Raji (cell line): ENCODE data around the gene SYT12.

Source experiments
- POLR2A ChIP-seq: IDR thresholded peaks from 2 replicates; pipeline ENCODE4 v1.6.1; 2011; ENCODE audit warnings: low read depth, low read length, control low read depth; ENCODE audit not compliant: insufficient read depth

Gene SYT12

GRCh38 chr11:67056267-67057204 lies 33.6 kb downstream of the SYT12 start, which contains the start of gene RHOD:
Gene RHOD (plus strand): TSS chr11:67056847. CDS start chr11:67056903, 56 bp downstream.
- TF ChIP-seq POLR2A, result no peak

DNA sequence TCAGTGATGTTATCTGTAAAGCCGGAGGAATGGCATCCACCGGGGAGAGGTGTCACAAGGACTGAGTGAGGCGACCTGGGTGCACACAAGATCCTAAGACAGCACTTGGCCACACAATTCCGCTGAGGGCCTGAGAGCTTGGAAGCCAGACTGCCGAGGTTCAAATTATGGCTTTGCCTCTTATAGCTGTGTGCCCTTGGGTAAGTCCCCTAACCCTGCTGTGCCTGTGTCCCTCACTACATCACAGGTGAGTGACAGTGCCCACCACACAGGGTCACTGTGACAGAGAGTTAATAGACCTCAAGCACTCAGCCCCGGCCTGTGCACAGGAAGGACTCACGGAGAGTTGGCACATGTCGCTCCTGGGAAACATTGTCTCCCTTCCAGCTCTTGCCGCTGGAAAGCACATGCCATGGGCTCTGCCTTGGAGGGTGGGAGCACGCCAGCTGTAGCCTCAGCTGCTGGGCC lies 34.3 kb downstream of the SYT12 start:
- no peak for TF ChIP-seq POLR2A

DNA sequence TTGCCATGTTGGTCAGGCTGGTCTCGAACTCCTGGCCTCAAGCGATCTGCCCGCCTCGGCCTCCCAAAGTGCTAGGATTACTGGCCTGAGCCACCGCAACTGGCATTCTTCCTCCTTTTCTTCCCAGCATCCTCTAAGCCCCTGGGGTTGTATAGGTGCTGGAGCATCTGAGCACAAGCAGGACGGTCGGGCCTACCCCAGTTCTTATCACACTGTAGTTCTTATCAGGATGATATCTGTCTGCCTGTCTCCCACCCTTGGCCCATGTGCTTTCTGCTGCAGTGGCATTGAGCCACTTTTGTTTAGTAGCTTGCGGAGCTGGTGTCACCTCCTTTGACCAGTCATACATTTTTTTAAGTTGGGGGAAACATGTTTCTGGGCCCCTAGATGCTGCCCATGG lies 35.6 kb downstream of the SYT12 start:
- TF ChIP-seq POLR2A, result no peak

GRCh38 chr11:67059671-67060070 lies 36.7 kb downstream of the SYT12 start:
- TF ChIP-seq POLR2A, result no peak

DNA sequence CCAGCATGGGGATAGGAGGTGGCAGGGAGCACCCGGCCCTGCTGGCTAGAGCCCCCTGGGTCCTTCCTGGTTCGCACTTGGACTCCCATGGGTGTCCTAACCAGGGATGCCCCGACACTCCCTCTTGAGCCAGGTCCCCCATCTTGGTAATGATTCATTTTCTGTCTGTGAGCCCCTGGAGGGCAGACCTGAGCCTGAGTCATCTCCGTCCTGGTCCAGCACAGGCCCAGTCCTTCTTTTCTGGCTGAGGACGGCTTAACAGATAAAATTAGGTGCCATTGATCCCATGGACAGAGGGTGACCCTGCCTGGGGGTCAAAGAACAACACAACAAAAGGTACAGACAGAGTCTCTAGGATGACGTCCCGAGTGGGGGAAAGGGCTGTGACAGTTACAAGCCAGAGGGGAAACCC lies 37.2 kb downstream of the SYT12 start:
- no peak for TF ChIP-seq POLR2A

GRCh38 chr11:67062526-67063373 lies 39.8 kb downstream of the SYT12 start:
- no peak for TF ChIP-seq POLR2A

GRCh38 chr11:67066333-67066709 lies 43.4 kb downstream of the SYT12 start:
- TF ChIP-seq POLR2A, result no peak

DNA sequence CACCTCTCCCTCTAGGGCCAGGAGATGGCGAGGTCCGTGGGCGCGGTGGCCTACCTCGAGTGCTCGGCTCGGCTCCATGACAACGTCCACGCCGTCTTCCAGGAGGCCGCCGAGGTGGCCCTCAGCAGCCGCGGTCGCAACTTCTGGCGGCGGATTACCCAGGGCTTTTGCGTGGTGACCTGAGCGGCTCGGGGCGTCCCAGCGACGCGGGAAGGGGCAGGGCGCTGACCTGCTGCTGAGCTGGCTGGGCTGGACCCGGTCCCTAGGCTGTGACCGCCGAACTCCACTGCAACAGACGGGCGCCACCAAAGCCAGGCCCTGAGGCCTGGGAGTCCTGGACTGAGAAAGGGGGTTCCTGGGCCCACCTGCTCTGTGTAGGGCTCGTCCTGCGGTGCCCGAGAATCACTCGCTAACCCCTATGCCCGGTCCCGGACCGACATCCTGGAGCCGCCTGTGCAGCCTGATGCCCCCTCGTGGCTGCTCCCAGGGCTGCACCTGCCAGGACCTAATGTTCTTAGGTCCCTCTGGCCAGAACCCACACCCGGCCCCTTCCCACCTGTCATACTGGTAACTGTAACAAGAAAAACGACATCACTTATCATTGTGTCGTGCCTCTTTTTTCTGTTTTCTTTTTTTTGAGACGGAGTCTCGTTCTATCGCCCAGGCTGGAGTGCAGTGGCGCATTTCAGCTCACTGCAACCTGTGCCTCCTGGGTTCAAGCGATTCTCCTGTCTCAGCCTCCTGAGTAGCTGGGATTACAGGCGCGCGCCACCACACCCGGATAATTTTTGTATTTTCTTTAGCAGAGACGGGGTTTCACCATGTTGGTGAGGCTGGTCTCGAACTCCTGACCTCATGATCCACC lies 48.7 kb downstream of the SYT12 start:
- TF ChIP-seq POLR2A, result no peak

DNA sequence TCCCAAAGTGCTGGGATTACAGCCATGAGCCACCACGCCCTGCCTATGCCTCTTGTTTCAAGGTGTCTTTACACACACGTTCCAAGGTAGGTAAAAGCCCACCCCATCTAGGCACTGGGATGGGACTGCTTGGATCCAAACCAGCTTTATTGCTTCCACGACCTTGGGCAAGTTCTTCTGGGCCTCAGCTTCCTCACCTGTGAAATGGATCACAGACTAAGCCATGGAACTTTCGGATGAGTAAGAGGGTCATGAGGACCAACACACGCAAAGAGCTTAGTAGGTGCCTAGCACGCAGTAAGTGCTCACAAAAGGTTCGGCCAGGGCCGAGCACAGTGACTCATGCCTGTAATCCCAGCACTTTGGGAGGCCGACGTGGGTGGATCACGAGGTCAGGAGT lies 49.4 kb downstream of the SYT12 start:
- TF ChIP-seq POLR2A, result no peak

DNA sequence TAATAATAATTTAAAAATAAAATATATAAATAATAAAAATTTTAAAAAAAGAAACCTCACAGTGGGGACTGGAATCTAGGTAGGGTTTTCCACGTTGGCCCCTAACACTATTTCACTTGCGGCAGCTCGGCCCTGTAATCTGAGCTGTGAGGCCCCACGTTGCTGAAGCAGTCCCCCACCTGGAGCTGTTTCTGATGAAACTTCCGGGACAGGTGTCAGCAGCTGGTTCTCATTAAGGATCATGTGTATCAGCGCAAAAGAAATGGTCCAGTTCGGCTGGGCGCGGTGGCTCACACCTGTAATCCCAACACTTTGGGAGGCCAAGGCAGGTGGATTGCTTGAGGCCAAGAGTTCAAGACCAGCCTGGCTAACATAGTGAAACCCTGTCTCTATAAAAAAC lies 51.0 kb downstream of the SYT12 start:
- no peak for TF ChIP-seq POLR2A

- no peak for TF ChIP-seq POLR2A
Observed at GRCh38 chr11:67076202-67076601, 53.3 kb downstream of the SYT12 start.

DNA sequence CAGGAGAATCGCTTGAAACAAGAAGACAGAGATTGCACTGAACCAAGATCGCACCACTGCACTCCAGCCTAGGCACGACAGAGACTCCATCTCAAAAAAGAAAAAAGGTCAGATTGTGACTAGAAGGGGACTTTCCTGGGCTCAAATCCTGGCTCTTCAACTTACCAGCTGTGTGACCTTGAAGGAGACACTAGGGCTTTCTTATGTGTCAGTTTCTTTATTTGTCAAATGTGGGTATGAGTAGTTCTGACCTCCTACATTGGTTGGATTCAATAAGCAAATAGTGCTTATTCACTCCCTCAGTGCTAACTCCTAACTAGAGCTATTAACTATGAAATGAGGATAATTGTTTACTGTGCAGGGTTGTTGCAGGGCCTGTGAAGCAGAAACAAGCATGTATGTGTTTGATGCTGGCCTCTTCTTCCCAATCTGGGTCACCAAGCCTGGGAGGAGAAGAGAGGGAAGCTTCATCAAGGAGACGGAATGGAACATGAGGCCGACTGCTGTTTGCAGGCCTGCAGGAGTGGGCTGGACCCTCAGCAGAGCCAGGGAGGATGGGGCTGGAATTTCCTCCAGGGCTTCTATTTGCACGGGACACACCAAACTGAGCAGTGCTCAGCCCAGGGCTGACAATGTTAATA lies 56.3 kb downstream of the SYT12 start:
- TF ChIP-seq POLR2A, result no peak

DNA sequence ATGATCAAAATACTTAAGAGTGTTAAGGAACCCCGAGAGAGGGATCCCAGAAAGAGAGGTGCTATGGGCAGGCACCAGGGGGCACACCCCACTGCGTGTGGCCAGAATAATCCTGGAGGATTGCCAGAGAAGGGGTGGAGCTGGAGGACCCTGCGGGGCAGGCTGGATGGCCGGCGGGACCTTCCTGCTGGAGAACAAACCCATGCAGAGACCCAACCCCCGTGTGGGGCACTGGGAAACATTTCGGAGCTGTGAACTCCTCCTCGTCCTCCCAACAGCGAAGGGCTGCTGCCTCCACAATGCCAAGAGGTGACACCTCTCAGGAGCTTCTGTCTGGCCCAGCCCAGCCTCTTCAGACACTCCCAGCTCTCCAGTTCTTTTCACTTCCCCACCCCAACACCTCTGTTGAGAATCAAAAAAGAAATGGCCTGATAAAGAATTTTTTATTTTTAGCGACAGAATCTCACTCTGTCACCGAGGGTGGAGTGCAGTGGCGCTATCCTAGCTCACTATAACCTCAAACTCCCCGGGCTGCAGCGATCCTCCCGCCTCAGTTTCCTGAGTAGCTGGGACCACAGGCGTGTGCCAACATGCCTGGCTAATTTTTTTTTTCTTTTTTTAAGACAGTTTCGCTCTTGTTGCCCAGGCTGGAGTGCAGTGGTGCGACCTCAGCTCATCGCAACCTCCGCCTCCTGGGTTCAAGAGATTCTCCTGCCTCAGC lies 59.3 kb downstream of the SYT12 start:
- TF ChIP-seq POLR2A, result no peak
